Testis (tissue), 3 donors: ENCODE results near the gene NBAS. TPM values are rescaled to one million over a fixed set of nuclear protein-coding genes. Genes with fewer than 3 reads are reported as not detected.
"Not testable (repeated sequence)": the region's sequence is repeated elsewhere in the genome, so short reads cannot be mapped to it uniquely, and the experiment has no call there.

Source experiments
- DNase-seq: peaks from one replicate; pipeline ENCODE4 v3.0.0-alpha.2; 2019
- H3K27ac ChIP-seq, 2 donors: fragments of 200-600 bp; sonication (generic); one replicate each; pipeline ENCODE4 v1.5.1; 2019
- H3K27me3 ChIP-seq: fragments of 200-600 bp; sonication (generic); one replicate; pipeline ENCODE4 v1.5.1; 2019
- H3K36me3 ChIP-seq: fragments of 200-600 bp; sonication (generic); one replicate; pipeline ENCODE4 v1.5.1; 2017; ENCODE audit warnings: low read depth; ENCODE audit errors: missing control alignments
- H3K4me1 ChIP-seq: fragments of 200-600 bp; sonication (generic); one replicate; pipeline ENCODE4 v1.5.1; 2019
- H3K4me3 ChIP-seq, 2 donors: fragments of 200-600 bp; sonication (generic); one replicate each; pipeline ENCODE4 v1.5.1; 2017 to 2019
- H3K9me3 ChIP-seq: fragments of 200-600 bp; sonication (generic); one replicate; pipeline ENCODE4 v1.5.1; 2017
- POLR2A ChIP-seq: fragments of 450-650 bp; IDR thresholded peaks from one replicate; pipeline ENCODE4 v1.6.1; 2017; ENCODE audit warnings: antibody characterized with exemption, mild to moderate bottlenecking, moderate library complexity
- WGBS, 2 donors: methylation state at CpG; one replicate each; pipeline ENCODE4 v1.1.5; 2018; 5-methylcytosine and 5-hydroxymethylcytosine counted together
- intact Hi-C: fragments of 100-400 bp; cut with DNase I; formaldehyde crosslinking; loops from one replicate; pipeline ENCODE4 v1.15.1; 2023; ENCODE audit warnings: low total_unique reads
- polyA plus RNA-seq: library from polyadenylated mRNA; stranded (reverse); fragments of 350-450 nt; fragmentation: Illumina TruSeq; extraction: RNeasy Lipid Tissue Mini Kit (QIAGEN cat#74804); gene quantifications from one replicate; pipeline ENCODE4 v1.2.3, GENCODE V29; 2014; ENCODE audit warnings: low read depth, low replicate concordance; ENCODE audit not compliant: insufficient read depth
- total RNA-seq, 2 donors: library from RNA; depleted of rRNA; stranded (reverse); fragments of >200 nt; gene quantifications; one replicate each; pipeline ENCODE4 v1.2.3, GENCODE V29; 2016
- TF ChIP-seq, protein P1 (sequence below), 3 experiments: fragments of 450-650 bp in 2 of 3; fragments of 200-600 bp in 1 of 3; sonication (generic) in 1 of 3; IDR thresholded peaks; one replicate each; pipeline ENCODE4 v1.5.1; 2016 to 2019; ENCODE audit warnings: antibody characterized with exemption in 3 of 3, mild to moderate bottlenecking in 2 of 3, moderate library complexity in 1 of 3

Gene NBAS
- total and polyA plus RNA-seq, 3 donors from 2014 or later = 75.8 to 84.2 (median 79.7) TPM

DNA sequence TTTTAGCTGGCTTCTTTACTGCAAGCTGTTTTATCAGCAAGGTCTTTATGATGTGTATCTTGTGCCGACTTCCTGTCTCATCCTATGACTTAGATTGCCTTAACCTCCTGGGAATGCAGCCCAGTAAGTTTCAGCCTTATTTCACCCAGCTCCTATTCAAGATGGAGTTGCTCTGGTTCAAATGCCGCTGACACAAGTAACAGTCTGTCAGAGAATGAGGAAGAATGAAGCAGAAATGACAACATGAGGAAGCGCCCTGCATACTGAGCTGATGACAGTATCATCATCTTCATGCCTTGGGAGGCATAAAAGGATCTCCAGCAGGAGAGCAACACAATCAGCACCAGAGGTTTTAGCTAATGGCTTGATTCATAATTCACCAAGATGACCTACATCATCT, 309.4 kb downstream of the NBAS start:
- WGBS, 2 donors = 92 to 98% methylated on average over 3 of the region's 3 CpGs
- no peaks in the 10 kb centered on the region for H3K9me3 ChIP-seq
- no peak for DNase-seq
- no peak overlapping the region for H3K27ac ChIP-seq
- intact Hi-C loops = no loop called here
- H3K27me3 ChIP-seq = no peaks in the 10 kb centered on the region
- no peak overlapping the region for H3K4me3 ChIP-seq
- TF ChIP-seq, protein P1, sequence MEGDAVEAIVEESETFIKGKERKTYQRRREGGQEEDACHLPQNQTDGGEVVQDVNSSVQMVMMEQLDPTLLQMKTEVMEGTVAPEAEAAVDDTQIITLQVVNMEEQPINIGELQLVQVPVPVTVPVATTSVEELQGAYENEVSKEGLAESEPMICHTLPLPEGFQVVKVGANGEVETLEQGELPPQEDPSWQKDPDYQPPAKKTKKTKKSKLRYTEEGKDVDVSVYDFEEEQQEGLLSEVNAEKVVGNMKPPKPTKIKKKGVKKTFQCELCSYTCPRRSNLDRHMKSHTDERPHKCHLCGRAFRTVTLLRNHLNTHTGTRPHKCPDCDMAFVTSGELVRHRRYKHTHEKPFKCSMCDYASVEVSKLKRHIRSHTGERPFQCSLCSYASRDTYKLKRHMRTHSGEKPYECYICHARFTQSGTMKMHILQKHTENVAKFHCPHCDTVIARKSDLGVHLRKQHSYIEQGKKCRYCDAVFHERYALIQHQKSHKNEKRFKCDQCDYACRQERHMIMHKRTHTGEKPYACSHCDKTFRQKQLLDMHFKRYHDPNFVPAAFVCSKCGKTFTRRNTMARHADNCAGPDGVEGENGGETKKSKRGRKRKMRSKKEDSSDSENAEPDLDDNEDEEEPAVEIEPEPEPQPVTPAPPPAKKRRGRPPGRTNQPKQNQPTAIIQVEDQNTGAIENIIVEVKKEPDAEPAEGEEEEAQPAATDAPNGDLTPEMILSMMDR (IDR thresholded peaks at IDR 0.05) = no peak
- no peak for TF ChIP-seq POLR2A
- no peaks in the 10 kb centered on the region for H3K36me3 ChIP-seq
- H3K4me1 ChIP-seq = no peaks in the 10 kb centered on the region

DNA sequence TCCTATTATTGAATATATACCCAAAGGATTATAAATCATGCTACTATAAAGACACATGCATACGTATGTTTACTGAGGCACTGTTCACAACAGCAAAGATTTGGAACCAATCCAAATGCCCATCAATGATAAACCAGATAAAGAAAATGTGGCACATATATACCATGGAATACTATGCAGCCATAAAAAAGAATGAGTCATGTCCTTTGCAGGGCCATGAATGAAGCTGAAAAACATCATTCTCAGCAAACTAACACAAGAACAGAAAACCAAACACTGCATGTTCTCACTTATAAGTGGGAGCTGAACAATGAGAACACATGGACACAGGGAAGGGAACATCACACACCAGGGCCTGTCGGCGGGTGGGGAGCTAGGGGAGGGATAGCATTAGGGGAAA, 310.2 kb downstream of the NBAS start:
- whole genome bisulfite sequencing, 2 donors = 96 to 97% methylated on average over 3 of the region's 3 CpGs
- H3K27ac ChIP-seq, H3K36me3 ChIP-seq, intact Hi-C loops, H3K4me3 ChIP-seq, DNase-seq, H3K27me3 ChIP-seq, H3K9me3 ChIP-seq, H3K4me1 ChIP-seq: not testable (repeated sequence)

- no peak for DNase-seq
- TF ChIP-seq, protein P1 (IDR thresholded peaks at IDR 0.05) = no peak
- no peak for TF ChIP-seq POLR2A
- Histone ChIP-seq H3K9me3 (no peaks in the 10 kb centered on the region), H3K4me3 (no peak overlapping the region), H3K36me3 (no peaks in the 10 kb centered on the region), H3K27ac (no peak overlapping the region), H3K27me3 (no peaks in the 10 kb centered on the region), H3K4me1 (peaks cover 5% of the 10 kb centered on the region)
- 91 to 94% methylated on average over 5 of the region's 5 CpGs for WGBS, 2 donors
- intact Hi-C loops = no loop called here
Measured at GRCh38 chr2:15246870-15247269, 314.3 kb downstream of the NBAS start.

GRCh38 chr2:15243762-15244161, 317.4 kb downstream of the NBAS start:
- no peak for TF ChIP-seq POLR2A
- TF ChIP-seq, protein P1 (IDR thresholded peaks at IDR 0.05) = no peak
- 79 to 85% methylated on average over 6 of the region's 6 CpGs for WGBS, 2 donors

GRCh38 chr2:15242936-15243461, 318.1 kb downstream of the NBAS start:
- peaks cover 5% of the 10 kb centered on the region for H3K4me1 ChIP-seq
- H3K27ac ChIP-seq = no peak overlapping the region
- intact Hi-C loops = no loop called here
- H3K9me3 ChIP-seq = no peaks in the 10 kb centered on the region
- no peaks in the 10 kb centered on the region for H3K36me3 ChIP-seq
- 89% methylated on average over 3 of the region's 3 CpGs for WGBS, 2 donors
- DNase-seq = no peak
- TF ChIP-seq, protein P1 (IDR thresholded peaks at IDR 0.05) = no peak
- H3K4me3 ChIP-seq = no peak overlapping the region
- no peaks in the 10 kb centered on the region for H3K27me3 ChIP-seq

More at GRCh38 chr2:15243762-15244161, 317.4 kb downstream of the NBAS start:
- H3K9me3 ChIP-seq = no peaks in the 10 kb centered on the region
- H3K4me1 ChIP-seq = peaks cover 5% of the 10 kb centered on the region
- no peak overlapping the region for H3K4me3 ChIP-seq
- intact Hi-C loops = no loop called here
- H3K27me3 ChIP-seq = no peaks in the 10 kb centered on the region
- no peak for DNase-seq
- no peak overlapping the region for H3K27ac ChIP-seq
- no peaks in the 10 kb centered on the region for H3K36me3 ChIP-seq
